NT2/D1 (cell line): Measurements from ENCODE around the gene SEMA3F.

ENCODE experiments used
- SUZ12 ChIP-seq: IDR thresholded peaks from 2 replicates; pipeline ENCODE4 v1.6.1; 2011; ENCODE audit not compliant: insufficient read length, insufficient read depth; ENCODE audit errors: extremely low read depth
- YY1 ChIP-seq: IDR thresholded peaks from 2 replicates; pipeline ENCODE4 v1.6.1; 2011; ENCODE audit not compliant: insufficient read length, insufficient read depth
- ZNF274 ChIP-seq: IDR thresholded peaks from 2 replicates; pipeline ENCODE4 v1.6.1; 2011; ENCODE audit warnings: mild to moderate bottlenecking, low read depth, low read length

- TF ChIP-seq SUZ12, result no peak
- TF ChIP-seq YY1, result no peak
- no peak for TF ChIP-seq ZNF274
Measured at GRCh38 chr3:50182533-50183099, 27.5 kb downstream of the SEMA3F start.
